Uterus (tissue), 2 donors: Measurements from ENCODE around the gene NR2F1.

Experiments
- POLR2A ChIP-seq, 2 donors: fragments of 450-650 bp; IDR thresholded peaks; one replicate each; pipeline ENCODE4 v1.6.1; 2016; ENCODE audit warnings: antibody characterized with exemption in 2 of 2, mild to moderate bottlenecking in 1 of 2, moderate library complexity in 1 of 2
- TF ChIP-seq, protein P1 (sequence below), 4 experiments: fragments of 200-600 bp in 2 of 4; fragments of 450-650 bp in 2 of 4; sonication (generic) in 2 of 4; IDR thresholded peaks; one replicate each; pipeline ENCODE4 v1.5.1; 2016 to 2019; ENCODE audit warnings: antibody characterized with exemption in 4 of 4, mild to moderate bottlenecking in 2 of 4, moderate library complexity in 1 of 4

GRCh38 chr5:93596310-93596675 is 13.3 kb downstream of the NR2F1 start:
- no peak for TF ChIP-seq POLR2A (IDR thresholded peaks at IDR 0.05)
- TF ChIP-seq, protein P1, sequence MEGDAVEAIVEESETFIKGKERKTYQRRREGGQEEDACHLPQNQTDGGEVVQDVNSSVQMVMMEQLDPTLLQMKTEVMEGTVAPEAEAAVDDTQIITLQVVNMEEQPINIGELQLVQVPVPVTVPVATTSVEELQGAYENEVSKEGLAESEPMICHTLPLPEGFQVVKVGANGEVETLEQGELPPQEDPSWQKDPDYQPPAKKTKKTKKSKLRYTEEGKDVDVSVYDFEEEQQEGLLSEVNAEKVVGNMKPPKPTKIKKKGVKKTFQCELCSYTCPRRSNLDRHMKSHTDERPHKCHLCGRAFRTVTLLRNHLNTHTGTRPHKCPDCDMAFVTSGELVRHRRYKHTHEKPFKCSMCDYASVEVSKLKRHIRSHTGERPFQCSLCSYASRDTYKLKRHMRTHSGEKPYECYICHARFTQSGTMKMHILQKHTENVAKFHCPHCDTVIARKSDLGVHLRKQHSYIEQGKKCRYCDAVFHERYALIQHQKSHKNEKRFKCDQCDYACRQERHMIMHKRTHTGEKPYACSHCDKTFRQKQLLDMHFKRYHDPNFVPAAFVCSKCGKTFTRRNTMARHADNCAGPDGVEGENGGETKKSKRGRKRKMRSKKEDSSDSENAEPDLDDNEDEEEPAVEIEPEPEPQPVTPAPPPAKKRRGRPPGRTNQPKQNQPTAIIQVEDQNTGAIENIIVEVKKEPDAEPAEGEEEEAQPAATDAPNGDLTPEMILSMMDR (IDR thresholded peaks at IDR 0.05): no peak
